Measurements from ENCODE around the gene ERCC4. TPM values are rescaled to one million over a fixed set of nuclear protein-coding genes. Genes with fewer than 3 reads are reported as not detected.
A peak's percentile ranks its signal among the peaks of the same experiment; 100 is the strongest.

The ERCC4 gene
- polyA plus RNA-seq, 2 of the 4 experiments (the other 2 are of a cell fraction): 5.9 to 15.1 TPM

- Histone ChIP-seq H3K27ac (no peak overlapping the region), H3K4me3 (no peak overlapping the region), H3K4me1 (no peaks in the 10 kb centered on the region), H3K4me2 (no peak overlapping the region), H3K9me3 (peaks cover 14% of the 10 kb centered on the region; the same call in 2 of the 3 replicates)
- 23% methylated on average over 7 of the region's 7 CpGs for WGBS (ENCODE audit: missing lambda C conversion rate)
- DNase-seq (ENCODE audit: low read depth in 1 of 2, low spot score in 1 of 2) (no peak), ATAC-seq (no peak), FAIRE-seq (no peak)
- ChIA-PET POLR2A (no interaction called here), CTCF (interaction anchor here (1.4 to 1.8 kb wide), 2 partner anchors 12 to 17 kb away, joined by 3 to 4 read pairs; no protein-coding TSS in a partner anchor)
- TF ChIP-seq RFX5 (IDR thresholded peaks at IDR 0.05) (peak; percentile 90), JUNB (IDR thresholded peaks at IDR 0.05) (no peak)
Observed at GRCh38 chr16:13913374-13914292, 6.3 kb upstream of the ERCC4 start.

- 56% methylated on average over 10 of the region's 10 CpGs for WGBS (ENCODE audit: missing lambda C conversion rate)
- H3K4me3 ChIP-seq: no peak overlapping the region
- DNase-seq (ENCODE audit: low read depth in 1 of 2, low spot score in 1 of 2): no peak
- no peak for ATAC-seq
- TF ChIP-seq ESRRA (IDR thresholded peaks at IDR 0.05; ENCODE audit: borderline replicate concordance, low read length) (no peak), REST (IDR thresholded peaks at IDR 0.05) (no peak), GATA3 (IDR thresholded peaks at IDR 0.05; ENCODE audit: borderline replicate concordance) (no peak), ELK1 (IDR thresholded peaks at IDR 0.05; ENCODE audit: low read depth, low read length) (no peak)
- POLR2A ChIA-PET: no interaction called here
- no peak overlapping the region for H3K27ac ChIP-seq
- H3K4me1 ChIP-seq: 0 out of 3 replicates have a peak, but pooled peaks cover 3% of the 10 kb centered on the region
- no peak overlapping the region for H3K4me2 ChIP-seq
- FAIRE-seq: no peak
- CTCF ChIA-PET: interaction anchor here (1.2 to 1.4 kb wide), 3 partner anchors 8 to 76 kb away, joined by 3 to 5 read pairs (median 3); no protein-coding TSS in a partner anchor
- H3K9me3 ChIP-seq: peaks cover 14% of the 10 kb centered on the region; the same call in 2 of the 3 replicates
Observed at GRCh38 chr16:13915033-13915635, 4.8 kb upstream of the ERCC4 start.

GRCh38 chr16:13919330-13919682 lies 648 bp upstream of the ERCC4 start:
- H3K27ac ChIP-seq: peak overlapping the region; percentile 59 to 75
- DNase-seq (ENCODE audit: low read depth in 1 of 2, low spot score in 1 of 2): peak in 1 of 2 experiments; percentile 40
- POLR2A ChIA-PET: interaction anchor here (1.0 to 1.2 kb wide), 3 partner anchors 12 to 366 kb away, joined by 3 to 9 read pairs (median 3); no protein-coding TSS in a partner anchor
- TF ChIP-seq RAD21 (conservative IDR thresholded peaks at IDR 0.05 in 1 of 2, IDR thresholded peaks at IDR 0.05 in 1 of 2): peak; percentile 23 to 47; a peak in 4 of 5 replicates
- TF ChIP-seq FOSB (CRISPR knock-in tag; IDR thresholded peaks at IDR 0.05): no peak
- 0% methylated on average over 3 of the region's 3 CpGs for WGBS (ENCODE audit: missing lambda C conversion rate)
- H3K9me3 ChIP-seq: no peaks in the 10 kb centered on the region
- CTCF ChIA-PET: interaction anchor here (0.5 to 4.3 kb wide), 42 partner anchors 8 to 551 kb away, joined by 3 to 47 read pairs (median 4); no protein-coding TSS in a partner anchor
- H3K4me1 ChIP-seq: peaks cover 25% of the 10 kb centered on the region
- no peak for FAIRE-seq
- peak; percentile 61 for ATAC-seq
- peak overlapping the region; percentile 28; the same call in 2 of the 3 replicates for H3K4me3 ChIP-seq
- peak overlapping the region; percentile 82 for H3K4me2 ChIP-seq

- Histone ChIP-seq H3K9me3 (no peaks in the 10 kb centered on the region), H3K4me3 (peak overlapping the region; percentile 68), H3K27ac (peak overlapping the region; percentile 87 to 96), H3K4me2 (peak overlapping the region; percentile 93), H3K4me1 (peaks cover 33% of the 10 kb centered on the region)
- POLR2A ChIA-PET: interaction anchor here (1.0 to 1.1 kb wide), 2 partner anchors 14 to 37 kb away, joined by 3 read pairs; no protein-coding TSS in a partner anchor
- WGBS (ENCODE audit: missing lambda C conversion rate): 5% methylated on average over 10 of the region's 10 CpGs
- FAIRE-seq (no peak), DNase-seq (ENCODE audit: low read depth in 1 of 2, low spot score in 1 of 2) (no peak), ATAC-seq (peak; percentile 4 to 5; a peak in 4 of 6 replicates)
- CTCF ChIA-PET: interaction anchor here (0.6 to 4.3 kb wide), 39 partner anchors 9 to 1557 kb away, joined by 3 to 47 read pairs (median 4); no protein-coding TSS in a partner anchor
- TF ChIP-seq FOSB (CRISPR knock-in tag; IDR thresholded peaks at IDR 0.05): no peak
- no peak for TF ChIP-seq ZNF302 (CRISPR knock-in tag; IDR thresholded peaks at IDR 0.05)
- TF ChIP-seq NPAS2 (CRISPR knock-in tag; IDR thresholded peaks at IDR 0.05; ENCODE audit: borderline replicate concordance): no peak
- no peak for TF ChIP-seq ZSCAN20 (CRISPR knock-in tag; IDR thresholded peaks at IDR 0.05)
- 0 out of 2 replicates have a peak, but pooled peaks have one; percentile 55 for TF ChIP-seq KDM5A (IDR thresholded peaks at IDR 0.05)
- TF ChIP-seq NR3C1 (IDR thresholded peaks at IDR 0.05): no peak
Observed at GRCh38 chr16:13920510-13920818, 510 bp downstream of the ERCC4 start.
